Stimulated activated memory B cell treated with anti-CD40 and anti-IgM and Interleukin-4, amounts not matched to agents 10 μg/mL and 1 μg/mL and 100 μg/mL, for 72 hours (primary cell): ENCODE results near the gene CPAMD8.

ENCODE experiments used
- ATAC-seq: fragments of 150-1000 bp; cut with Tn5 transposase; 2 replicates; pipeline ENCODE4 v1.10.0; 2021
- H3K27ac Mint-ChIP-seq: one replicate; pipeline ENCODE4 v1.8.0; 2022; ENCODE audit warnings: mild to moderate bottlenecking, mixed read lengths
- H3K27me3 Mint-ChIP-seq: one replicate; pipeline ENCODE4 v1.8.0; 2022; ENCODE audit warnings: mixed read lengths
- H3K36me3 Mint-ChIP-seq: one replicate; pipeline ENCODE4 v1.8.0; 2022; ENCODE audit warnings: mixed read lengths
- H3K4me1 Mint-ChIP-seq: one replicate; pipeline ENCODE4 v1.8.0; 2022; ENCODE audit warnings: mixed read lengths
- H3K4me3 Mint-ChIP-seq: one replicate; pipeline ENCODE4 v1.8.0; 2022; ENCODE audit warnings: mild to moderate bottlenecking, moderate library complexity, mixed read lengths
- H3K9me3 Mint-ChIP-seq: one replicate; pipeline ENCODE4 v1.8.0; 2022; ENCODE audit warnings: mixed read lengths

Gene CPAMD8

GRCh38 chr19:16911046-16911445, 115.6 kb downstream of the CPAMD8 start:
- H3K36me3 Mint-ChIP-seq = no peaks in the 10 kb centered on the region
- H3K4me3 Mint-ChIP-seq = no peak overlapping the region
- peaks cover 16% of the 10 kb centered on the region for H3K27me3 Mint-ChIP-seq
- H3K9me3 Mint-ChIP-seq = peaks cover 21% of the 10 kb centered on the region
- H3K27ac Mint-ChIP-seq = no peak overlapping the region
- H3K4me1 Mint-ChIP-seq = no peaks in the 10 kb centered on the region
- ATAC-seq = no peak

GRCh38 chr19:16908759-16909158, 117.9 kb downstream of the CPAMD8 start:
- Mint-ChIP-seq H3K27ac (no peak overlapping the region), H3K9me3 (peaks cover 16% of the 10 kb centered on the region), H3K4me1 (no peaks in the 10 kb centered on the region), H3K27me3 (peaks cover 9% of the 10 kb centered on the region), H3K4me3 (no peak overlapping the region), H3K36me3 (no peaks in the 10 kb centered on the region)
- ATAC-seq = no peak

- Mint-ChIP-seq H3K36me3 (no peaks in the 10 kb centered on the region), H3K27me3 (peaks cover 9% of the 10 kb centered on the region), H3K4me3 (no peak overlapping the region), H3K4me1 (peaks cover 6% of the 10 kb centered on the region), H3K27ac (no peak overlapping the region), H3K9me3 (no peaks in the 10 kb centered on the region)
- no peak for ATAC-seq
These were observed 122.0 kb downstream of the CPAMD8 start for GRCh38 chr19:16904599-16904998.

GRCh38 chr19:16903347-16903746, 123.3 kb downstream of the CPAMD8 start:
- Mint-ChIP-seq H3K4me1 (peaks cover 17% of the 10 kb centered on the region), H3K4me3 (no peak overlapping the region), H3K27me3 (peaks cover 9% of the 10 kb centered on the region), H3K27ac (no peak overlapping the region), H3K9me3 (no peaks in the 10 kb centered on the region), H3K36me3 (no peaks in the 10 kb centered on the region)
- no peak for ATAC-seq

GRCh38 chr19:16902545-16902944, 124.1 kb downstream of the CPAMD8 start:
- Mint-ChIP-seq H3K27me3 (peaks cover 9% of the 10 kb centered on the region), H3K4me1 (peaks cover 22% of the 10 kb centered on the region), H3K4me3 (no peak overlapping the region), H3K27ac (no peak overlapping the region), H3K36me3 (no peaks in the 10 kb centered on the region), H3K9me3 (no peaks in the 10 kb centered on the region)
- ATAC-seq = no peak

GRCh38 chr19:16901491-16902175, 125.0 kb downstream of the CPAMD8 start:
- no peak for ATAC-seq
- no peaks in the 10 kb centered on the region for H3K36me3 Mint-ChIP-seq
- H3K27me3 Mint-ChIP-seq = peaks cover 8% of the 10 kb centered on the region
- no peak overlapping the region for H3K27ac Mint-ChIP-seq
- peaks cover 22% of the 10 kb centered on the region for H3K4me1 Mint-ChIP-seq
- no peak overlapping the region for H3K4me3 Mint-ChIP-seq
- H3K9me3 Mint-ChIP-seq = no peaks in the 10 kb centered on the region

GRCh38 chr19:16899566-16900075, 127.0 kb downstream of the CPAMD8 start:
- Mint-ChIP-seq H3K27ac (no peak overlapping the region), H3K4me1 (peaks cover 30% of the 10 kb centered on the region), H3K9me3 (no peaks in the 10 kb centered on the region), H3K36me3 (no peaks in the 10 kb centered on the region), H3K27me3 (no peaks in the 10 kb centered on the region), H3K4me3 (no peak overlapping the region)
- ATAC-seq = peak; percentile 10

- H3K9me3 Mint-ChIP-seq = no peaks in the 10 kb centered on the region
- H3K4me3 Mint-ChIP-seq = peak overlapping the region; percentile 82
- ATAC-seq = no peak
- H3K27ac Mint-ChIP-seq = no peak overlapping the region
- H3K36me3 Mint-ChIP-seq = no peaks in the 10 kb centered on the region
- H3K27me3 Mint-ChIP-seq = no peaks in the 10 kb centered on the region
- peaks cover 41% of the 10 kb centered on the region for H3K4me1 Mint-ChIP-seq
These were observed 128.1 kb downstream of the CPAMD8 start for GRCh38 chr19:16898361-16899015.

GRCh38 chr19:16897856-16898161, 128.8 kb downstream of the CPAMD8 start:
- Mint-ChIP-seq H3K4me1 (peaks cover 48% of the 10 kb centered on the region), H3K4me3 (peak overlapping the region; percentile 82), H3K27me3 (no peaks in the 10 kb centered on the region), H3K9me3 (no peaks in the 10 kb centered on the region), H3K27ac (no peak overlapping the region), H3K36me3 (no peaks in the 10 kb centered on the region)
- ATAC-seq = peak; percentile 35

- Mint-ChIP-seq H3K27me3 (no peaks in the 10 kb centered on the region), H3K4me3 (peak overlapping the region; percentile 82), H3K9me3 (no peaks in the 10 kb centered on the region), H3K36me3 (no peaks in the 10 kb centered on the region), H3K4me1 (peaks cover 53% of the 10 kb centered on the region), H3K27ac (peak overlapping the region; percentile 69)
- ATAC-seq = peak; percentile 78
These were observed 129.4 kb downstream of the CPAMD8 start for GRCh38 chr19:16897029-16897855.

- no peaks in the 10 kb centered on the region for H3K9me3 Mint-ChIP-seq
- H3K4me1 Mint-ChIP-seq = peaks cover 60% of the 10 kb centered on the region
- peak overlapping the region; percentile 82 for H3K4me3 Mint-ChIP-seq
- peak; percentile 0 for ATAC-seq
- H3K27ac Mint-ChIP-seq = peak overlapping the region; percentile 69
- H3K36me3 Mint-ChIP-seq = no peaks in the 10 kb centered on the region
- no peaks in the 10 kb centered on the region for H3K27me3 Mint-ChIP-seq
These were observed 130.2 kb downstream of the CPAMD8 start for GRCh38 chr19:16896146-16897028.

- no peak for ATAC-seq
- H3K4me3 Mint-ChIP-seq = no peak overlapping the region
- H3K36me3 Mint-ChIP-seq = no peaks in the 10 kb centered on the region
- no peaks in the 10 kb centered on the region for H3K27me3 Mint-ChIP-seq
- no peak overlapping the region for H3K27ac Mint-ChIP-seq
- H3K4me1 Mint-ChIP-seq = peaks cover 63% of the 10 kb centered on the region
- H3K9me3 Mint-ChIP-seq = no peaks in the 10 kb centered on the region
These were observed 131.0 kb downstream of the CPAMD8 start for GRCh38 chr19:16895467-16896145.

- Mint-ChIP-seq H3K4me3 (no peak overlapping the region), H3K27ac (peak overlapping the region; percentile 77), H3K36me3 (no peaks in the 10 kb centered on the region), H3K27me3 (peaks cover 4% of the 10 kb centered on the region), H3K9me3 (no peaks in the 10 kb centered on the region), H3K4me1 (peaks cover 57% of the 10 kb centered on the region)
- no peak for ATAC-seq
These were observed 132.5 kb downstream of the CPAMD8 start for GRCh38 chr19:16894080-16894479.

GRCh38 chr19:16893686-16893989, 133.0 kb downstream of the CPAMD8 start:
- H3K4me1 Mint-ChIP-seq = peaks cover 58% of the 10 kb centered on the region
- peak overlapping the region; percentile 3 for H3K4me3 Mint-ChIP-seq
- peaks cover 9% of the 10 kb centered on the region for H3K27me3 Mint-ChIP-seq
- peak overlapping the region; percentile 77 for H3K27ac Mint-ChIP-seq
- H3K36me3 Mint-ChIP-seq = no peaks in the 10 kb centered on the region
- peak; percentile 9 for ATAC-seq
- H3K9me3 Mint-ChIP-seq = no peaks in the 10 kb centered on the region
